Heart right ventricle (tissue), 16 donors: ENCODE measurements around the gene KNSTRN. TPM values are rescaled to one million over a fixed set of nuclear protein-coding genes. Genes with fewer than 3 reads are reported as not detected.

Experiments
- ATAC-seq, 8 donors: fragments of 200-7000 bp; cut with Tn5 transposase; one replicate each; pipeline ENCODE4 v1.9.1; 2020; ENCODE audit warnings: mild to moderate bottlenecking in 8 of 8, moderate library complexity in 8 of 8, moderate number of reproducible peaks in 1 of 8
- DNase-seq, 2 donors: peaks; one replicate each; pipeline ENCODE4 v3.0.0-alpha.2; 2020
- H3K27ac ChIP-seq, 10 donors: fragments of 200-600 bp; sonication (generic) in 2 of 10; one replicate each; pipeline versions ENCODE4 v1.5.0 to v1.8.0; 2020 to 2022; ENCODE audit warnings: mild to moderate bottlenecking in 3 of 10
- H3K27me3 ChIP-seq, 7 donors: fragments of 200-600 bp; one replicate each; pipeline ENCODE4 v1.8.0; 2021 to 2022; ENCODE audit warnings: mild to moderate bottlenecking in 2 of 7
- H3K36me3 ChIP-seq, 9 donors: fragments of 200-600 bp; sonication (generic) in 1 of 9; one replicate each; pipeline versions ENCODE4 v1.5.0 to v1.8.0; 2020 to 2022; ENCODE audit warnings: mild to moderate bottlenecking in 2 of 9
- H3K4me1 ChIP-seq, 9 donors: fragments of 200-600 bp; sonication (generic) in 1 of 9; one replicate each; pipeline versions ENCODE4 v1.5.0 to v1.8.0; 2020 to 2022; ENCODE audit warnings: mild to moderate bottlenecking in 4 of 9
- H3K4me3 ChIP-seq, 10 donors: fragments of 200-600 bp; sonication (generic) in 2 of 10; one replicate each; pipeline versions ENCODE4 v1.5.0 to v1.8.0; 2020 to 2022; ENCODE audit warnings: mild to moderate bottlenecking in 7 of 10, moderate library complexity in 2 of 10
- H3K9me3 ChIP-seq, 11 donors: fragments of 200-600 bp in 10 of 11; sonication (generic) in 2 of 11; one replicate each; pipeline versions ENCODE4 v1.5.0 to v1.8.0; 2013 to 2022; ENCODE audit warnings: mild to moderate bottlenecking in 2 of 11, control low read depth in 1 of 11, moderate library complexity in 1 of 11
- CTCF ChIP-seq, 9 donors: fragments of 200-600 bp; sonication (generic) in 2 of 9; IDR thresholded peaks; one replicate each; pipeline versions ENCODE4 v1.5.0 to v1.8.0; 2021 to 2022; ENCODE audit warnings: antibody characterized with exemption in 9 of 9, mild to moderate bottlenecking in 5 of 9, moderate library complexity in 1 of 9
- WGBS, 2 donors: extraction: QIAGEN DNeasy Blood & Tissue Kit; methylation state at CpG; one replicate each; pipeline ENCODE4 v1.1.7; 2013; ENCODE audit warnings: inconsistent platforms in 1 of 2; 5-methylcytosine and 5-hydroxymethylcytosine counted together
- intact Hi-C, 10 donors: fragments of 100-400 bp; cut with DNase I; formaldehyde crosslinking; loops; one replicate each; pipeline versions ENCODE4 v1.11.1 to v1.14.2; 2022
- polyA plus RNA-seq, 2 donors: library from polyadenylated mRNA; stranded (reverse); fragments of 200-250 nt; gene quantifications; one replicate each; pipeline ENCODE4 v1.2.3, GENCODE V29; 2013
- total RNA-seq, 10 donors: library from RNA; stranded (reverse); fragmentation: NEBNext Ultra II Directional in 3 of 10; extraction: Animal tissue kit (Norgen Biotek cat#: 25700) in 3 of 10; gene quantifications; one replicate each; pipeline versions ENCODE4 v1.2.1 to v1.2.4, GENCODE V29; 2021 to 2023
- donor health status: Arrhythmogenic right ventricular cardiomyopathy.
- donor health status: ischemic (EF 13 %, LVEDD 7.1; RV severe dilation, severe dysfunction).
- donor health status: healthy with polysubstance abuse.
- donor health status: DM: no; HTN: yes; CAD: no.
- donor health status: DM: no; HTN: no; CAD: no.
- donor health status: ischemic (EF 25% LVEDD 6.9; RV normal size, moderate dysfunction).
- donor health status: ischemic (EF 25% LVEDD 5.7; RV mildly dilated, moderate dysfunction).
- donor health status: healthy.
- donor health status: DM: yes; HTN: yes; CAD: no.
- donor health status: Ischemic cardiomyopathy.
- donor health status: ischemic (EF 35%, LVEDD 5.7; RV mildly dilated, moderate dysfunction).
- donor health status: nonischemic (EF 11% LVEDD 7.7; RV severe dilation, severe dysfunction).
- donor health status: DM: yes; HTN: yes; CAD: no.
- donor health status: PGD.
- donor health status: ischemic (EF 29% LVEDD 5.4; RV normal size, mild dysfunction).
- donor health status: nonischemic (EF 23%, LVEDD 6.1; RV moderate dilation, normal function).

The KNSTRN gene
- total and polyA plus RNA-seq, 12 donors: 5.3 to 16.0 (median 8.3) TPM

GRCh38 chr15:40352281-40352901 is 30.1 kb upstream of the KNSTRN start:
- Histone ChIP-seq H3K27me3 (no peaks in the 10 kb centered on the region), H3K9me3 (no peaks in the 10 kb centered on the region), H3K27ac (no peak overlapping the region), H3K4me3 (no peak overlapping the region), H3K4me1 (peaks cover 0 to 25% (median 9%) of the 10 kb centered on the region in 9 donors), H3K36me3 (no peaks in the 10 kb centered on the region)
- intact Hi-C loops: no loop called here
- ATAC-seq: no peak
- TF ChIP-seq CTCF (IDR thresholded peaks at IDR 0.05): no peak
- WGBS, 2 donors: 81 to 85% methylated on average over 7 of the region's 7 CpGs
- DNase-seq: no peak

GRCh38 chr15:40353697-40354096 is 28.8 kb upstream of the KNSTRN start:
- no peaks in the 10 kb centered on the region for H3K9me3 ChIP-seq
- peaks cover 4 to 28% (median 15%) of the 10 kb centered on the region in 9 donors for H3K4me1 ChIP-seq
- DNase-seq (no peak), ATAC-seq (no peak)
- intact Hi-C loops: no loop called here
- no peak overlapping the region for H3K27ac ChIP-seq
- TF ChIP-seq CTCF (IDR thresholded peaks at IDR 0.05): no peak
- no peak overlapping the region for H3K4me3 ChIP-seq
- H3K36me3 ChIP-seq: no peaks in the 10 kb centered on the region
- WGBS, 2 donors: 74 to 88% methylated on average over 5 of the region's 5 CpGs
- H3K27me3 ChIP-seq: peaks cover 0 to under 1% (median 0%) of the 10 kb centered on the region in 7 donors

DNA sequence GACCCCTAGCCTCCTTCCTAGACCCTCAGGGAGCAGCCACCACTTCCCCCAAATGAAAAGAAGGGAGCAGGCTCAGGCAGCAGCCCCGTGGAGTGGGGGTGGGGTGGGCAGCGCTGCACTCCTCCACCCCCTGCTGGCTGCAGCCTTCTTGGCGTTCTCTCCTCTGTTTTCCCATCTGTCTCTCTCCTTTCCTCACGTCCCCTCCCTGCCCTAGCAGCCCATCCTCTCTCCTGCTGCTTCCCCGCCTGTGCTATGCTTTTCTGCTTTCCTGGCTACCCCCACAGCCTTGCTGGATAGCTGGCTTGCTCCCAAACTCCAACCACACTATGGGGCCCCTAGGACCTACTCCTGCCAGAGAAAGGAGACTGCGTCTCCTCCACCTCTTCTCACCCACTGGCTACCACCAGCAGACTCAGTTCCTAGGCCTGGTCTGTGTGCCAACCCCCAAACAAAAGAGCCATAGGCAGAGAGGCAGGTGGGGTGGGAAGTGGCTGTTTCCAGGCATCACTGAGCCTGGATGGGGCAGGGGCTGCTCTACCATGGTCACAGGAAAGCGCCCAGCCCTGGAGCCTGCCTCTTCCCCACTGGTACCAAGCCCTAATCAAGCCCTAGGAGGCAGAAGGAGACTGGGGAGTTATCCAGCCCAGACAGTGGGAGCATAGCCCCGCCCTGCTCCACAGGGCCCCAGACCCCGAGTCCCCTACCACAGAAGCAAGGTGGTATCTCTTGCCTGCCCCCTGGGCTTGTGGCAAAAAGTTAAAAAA is 27.9 kb upstream of the KNSTRN start:
- peaks cover 4 to 29% (median 17%) of the 10 kb centered on the region in 9 donors for H3K4me1 ChIP-seq
- intact Hi-C loops: no loop called here
- 39 to 43% methylated on average over 9 of the region's 9 CpGs for WGBS, 2 donors
- H3K4me3 ChIP-seq: no peak overlapping the region
- peaks cover 0 to 4% (median 0%) of the 10 kb centered on the region in 7 donors for H3K27me3 ChIP-seq
- peak in 8 of 9 donors; percentile 21 to 57 (median 40) for TF ChIP-seq CTCF (IDR thresholded peaks at IDR 0.05)
- no peaks in the 10 kb centered on the region for H3K36me3 ChIP-seq
- H3K9me3 ChIP-seq: no peaks in the 10 kb centered on the region
- ATAC-seq: peak in 4 of 8 donors; percentile 8 to 45 (median 34)
- no peak for DNase-seq
- H3K27ac ChIP-seq: no peak overlapping the region

DNA sequence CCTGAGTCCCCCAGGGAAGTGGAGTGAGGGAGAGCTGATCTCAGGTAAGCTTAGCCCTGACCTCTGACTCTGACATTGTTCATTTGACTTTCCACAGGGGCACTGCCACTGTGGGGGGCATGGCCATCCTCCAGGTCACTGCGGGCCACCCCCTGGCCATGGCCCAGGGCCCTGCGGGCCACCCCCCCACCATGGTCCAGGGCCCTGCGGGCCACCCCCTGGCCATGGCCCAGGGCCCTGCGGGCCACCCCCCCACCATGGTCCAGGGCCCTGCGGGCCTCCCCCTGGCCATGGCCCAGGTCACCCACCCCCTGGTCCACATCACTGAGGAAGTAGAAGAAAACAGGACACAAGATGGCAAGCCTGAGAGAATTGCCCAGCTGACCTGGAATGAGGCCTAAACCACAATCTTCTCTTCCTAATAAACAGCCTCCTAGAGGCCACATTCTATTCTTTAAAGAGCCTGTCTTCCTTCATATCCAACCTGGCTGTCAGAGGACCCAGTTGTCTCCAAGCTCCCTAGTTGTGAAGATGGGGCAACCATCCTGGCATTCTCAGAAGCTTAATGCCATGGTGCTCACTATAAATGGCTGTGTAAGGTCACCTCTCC is 26.4 kb upstream of the KNSTRN start:
- 88 to 91% methylated on average over 5 of the region's 5 CpGs for WGBS, 2 donors
- Histone ChIP-seq H3K4me1 (peaks cover 4 to 29% (median 17%) of the 10 kb centered on the region in 9 donors), H3K27ac (no peak overlapping the region), H3K36me3 (no peaks in the 10 kb centered on the region), H3K27me3 (peaks cover 0 to 4% (median 0%) of the 10 kb centered on the region in 7 donors), H3K4me3 (no peak overlapping the region), H3K9me3 (no peaks in the 10 kb centered on the region)
- no peak for DNase-seq
- TF ChIP-seq CTCF (IDR thresholded peaks at IDR 0.05): no peak
- intact Hi-C loops: no loop called here
- ATAC-seq: no peak
